Activated naive CD4-positive, alpha-beta T cell treated with Interleukin-2 at 50 U/mL for 16 hours (primary cell): ENCODE measurements around the gene ANKRD49.

Experiments
- DNase-seq: peaks from one replicate; pipeline ENCODE4 v3.0.0-alpha.2; 2020

Gene ANKRD49

GRCh38 chr11:94545264-94546161, 51.7 kb downstream of the ANKRD49 start:
- no peak for DNase-seq

GRCh38 chr11:94546162-94546470, 52.3 kb downstream of the ANKRD49 start:
- no peak for DNase-seq

- no peak for DNase-seq
Observed at GRCh38 chr11:94546886-94547285, 53.1 kb downstream of the ANKRD49 start.

- no peak for DNase-seq
Observed at GRCh38 chr11:94549146-94549545, 55.4 kb downstream of the ANKRD49 start.
